ENCODE measurements around the gene SCGB1A1.

GRCh38 chr11:62430425-62430824 lies 11.6 kb downstream of the SCGB1A1 start:
- no peak for TF ChIP-seq CTCF (IDR thresholded peaks at IDR 0.05)
- TF ChIP-seq EZH2 (IDR thresholded peaks at IDR 0.05) = no peak
